Measurements from ENCODE around the gene HLA-DOB. TPM values are rescaled to one million over a fixed set of nuclear protein-coding genes. Genes with fewer than 3 reads are reported as not detected.
A peak's percentile ranks its signal among the peaks of the same experiment; 100 is the strongest.

Gene HLA-DOB
- total RNA-seq, 6 donors from 2014 or later: 1.3 to 15.2 (median 3.7) TPM

- ATAC-seq (ENCODE audit: low FRiP score in 2 of 2) (no peak), DNase-seq (no peak)
- H3K4me1 ChIP-seq: peaks cover 0 to 12% (median 6%) of the 10 kb centered on the region in 4 donors
- H3K27ac ChIP-seq: no peak overlapping the region
- no peak overlapping the region for H3K4me3 ChIP-seq
- 81 to 96% methylated on average over 3 of the region's 3 CpGs for WGBS, 2 donors
- peaks cover 0 to 4% (median 2%) of the 10 kb centered on the region in 4 donors for H3K9me3 ChIP-seq
- TF ChIP-seq POLR2AphosphoS5 (IDR thresholded peaks at IDR 0.05) (no peak), CTCF (IDR thresholded peaks at IDR 0.05) (no peak), EP300 (IDR thresholded peaks at IDR 0.05) (no peak), POLR2A (IDR thresholded peaks at IDR 0.05) (no peak)
- no peaks in the 10 kb centered on the region for H3K27me3 ChIP-seq
- H3K36me3 ChIP-seq: no peaks in the 10 kb centered on the region
Observed at GRCh38 chr6:32799740-32800139, 17.1 kb downstream of the HLA-DOB start.

- Histone ChIP-seq H3K4me1 (peaks cover 0 to 12% (median 6%) of the 10 kb centered on the region in 4 donors), H3K27ac (no peak overlapping the region), H3K9me3 (peaks cover 0 to 4% (median 2%) of the 10 kb centered on the region in 4 donors), H3K36me3 (no peaks in the 10 kb centered on the region), H3K4me3 (no peak overlapping the region), H3K27me3 (no peaks in the 10 kb centered on the region)
- ATAC-seq (ENCODE audit: low FRiP score in 2 of 2): no peak
- no peak for DNase-seq
- WGBS, 2 donors: 88 to 94% methylated on average over 3 of the region's 3 CpGs
- no peak for TF ChIP-seq POLR2AphosphoS5 (IDR thresholded peaks at IDR 0.05)
- no peak for TF ChIP-seq EP300 (IDR thresholded peaks at IDR 0.05)
- no peak for TF ChIP-seq CTCF (IDR thresholded peaks at IDR 0.05)
Observed at GRCh38 chr6:32799168-32799567, 17.6 kb downstream of the HLA-DOB start.

- peak in 1 of 2 donors; percentile 81 for DNase-seq
- ATAC-seq (ENCODE audit: low FRiP score in 2 of 2): peak; percentile 87 to 90
- no peak for TF ChIP-seq POLR2A (IDR thresholded peaks at IDR 0.05)
- TF ChIP-seq CTCF (IDR thresholded peaks at IDR 0.05): peak; percentile 89 to 94 (median 92)
- TF ChIP-seq EP300 (IDR thresholded peaks at IDR 0.05): no peak
- Histone ChIP-seq H3K27ac (no peak overlapping the region), H3K4me3 (peak overlapping the region in 2 of 4 donors; percentile 18 to 22), H3K9me3 (peaks cover 0 to 4% (median 2%) of the 10 kb centered on the region in 4 donors), H3K4me1 (peaks cover 0 to 12% (median 6%) of the 10 kb centered on the region in 4 donors), H3K36me3 (no peaks in the 10 kb centered on the region), H3K27me3 (no peaks in the 10 kb centered on the region)
- WGBS, 2 donors: 6 to 7% methylated on average over 28 to 30 of the region's 30 CpGs
Observed at GRCh38 chr6:32796848-32797776, 19.7 kb downstream of the HLA-DOB start.

GRCh38 chr6:32794510-32794909 lies 22.3 kb downstream of the HLA-DOB start:
- no peaks in the 10 kb centered on the region for H3K27me3 ChIP-seq
- WGBS, 2 donors: 58 to 60% methylated on average over 2 of the region's 2 CpGs
- no peak overlapping the region for H3K4me3 ChIP-seq
- ATAC-seq (ENCODE audit: low FRiP score in 2 of 2) (peak; percentile 47 to 54), DNase-seq (no peak)
- H3K4me1 ChIP-seq: peaks cover 0 to 12% (median 6%) of the 10 kb centered on the region in 4 donors
- no peak overlapping the region for H3K27ac ChIP-seq
- peaks cover 0 to 4% (median 2%) of the 10 kb centered on the region in 4 donors for H3K9me3 ChIP-seq
- no peak for TF ChIP-seq CTCF (IDR thresholded peaks at IDR 0.05)
- TF ChIP-seq EP300 (IDR thresholded peaks at IDR 0.05): no peak
- TF ChIP-seq POLR2AphosphoS5 (IDR thresholded peaks at IDR 0.05): no peak
- no peak for TF ChIP-seq POLR2A (IDR thresholded peaks at IDR 0.05)
- no peaks in the 10 kb centered on the region for H3K36me3 ChIP-seq

Data from upper lobe of left lung (tissue), 6 donors.